ENCODE results near the gene MBP. TPM values are rescaled to one million over a fixed set of nuclear protein-coding genes. Genes with fewer than 3 reads are reported as not detected.

MBP gene
- total RNA-seq, 1 experiment from 2014 or later, result 47.4 TPM

GRCh38 chr18:77151772-77152520, 19.4 kb upstream of the MBP start:
- no TSS peak for BruUV-seq (replicated peaks)
- CTCF ChIA-PET, result no interaction called here

DNA sequence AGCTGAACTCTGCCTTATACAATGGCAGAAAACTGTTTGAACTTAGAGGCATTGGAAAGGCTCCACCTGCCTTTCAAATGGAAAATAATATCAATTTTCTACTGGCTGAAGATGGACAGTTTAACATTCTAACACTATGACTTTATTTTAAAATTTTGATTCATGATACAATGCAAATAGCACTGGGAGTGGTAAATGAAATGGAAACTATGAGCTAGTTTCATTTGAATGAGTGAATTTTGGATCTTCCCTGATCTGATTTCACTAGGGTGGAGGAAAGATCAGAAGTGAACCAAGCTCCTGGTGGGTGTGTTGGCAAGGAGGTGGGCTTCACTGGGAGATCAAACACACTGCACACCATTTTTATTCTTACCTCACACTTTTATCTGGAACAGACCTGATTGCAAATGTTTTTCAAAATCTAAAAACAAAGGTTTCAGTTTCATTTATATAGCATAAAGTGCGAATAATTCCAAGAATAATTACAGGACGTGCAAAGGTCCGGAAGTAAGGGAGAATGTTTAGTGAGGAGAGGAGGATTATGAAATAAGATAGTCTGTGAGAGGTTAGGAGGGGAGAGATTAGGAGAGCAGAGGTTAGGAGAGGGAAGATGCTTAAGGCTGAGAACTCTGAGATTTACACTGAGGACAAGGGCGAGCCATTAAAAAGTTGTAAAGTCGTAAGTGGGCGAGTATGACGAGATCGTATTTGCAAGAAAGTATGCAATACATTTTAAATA, 18.6 kb upstream of the MBP start:
- Histone ChIP-seq H3K4me1 (ENCODE audit: insufficient read depth, low read length) (peaks cover 9% of the 10 kb centered on the region), H3K9me3 (ENCODE audit: low read length) (no peaks in the 10 kb centered on the region), H2AFZ (ENCODE audit: low read length) (no peak overlapping the region), H3K9me2 (replicated peaks; ENCODE audit: low read length) (no peaks in the 10 kb centered on the region), H3K27ac (ENCODE audit: low read length) (no peak overlapping the region), H4K20me1 (ENCODE audit: low read length) (no peaks in the 10 kb centered on the region), H3K4me3 (ENCODE audit: low read length) (no peak overlapping the region), H3F3A (ENCODE audit: low read length, unreplicated experiment) (no peaks in the 10 kb centered on the region), H3K27me3 (ENCODE audit: low read length) (no peaks in the 10 kb centered on the region), H3K9ac (ENCODE audit: low read length) (no peak overlapping the region), H3K36me3 (ENCODE audit: low read depth, low read length) (no peaks in the 10 kb centered on the region), H3K4me2 (ENCODE audit: low read length) (no peak overlapping the region), H3K79me2 (ENCODE audit: low read length) (no peaks in the 10 kb centered on the region)
- TF ChIP-seq EZH2 (IDR thresholded peaks at IDR 0.05; ENCODE audit: low read length, unreplicated experiment) (no peak), EZH2phosphoT487 (IDR thresholded peaks at IDR 0.05; ENCODE audit: borderline replicate concordance, low read length) (no peak)
- TF ChIP-seq, protein P1, sequence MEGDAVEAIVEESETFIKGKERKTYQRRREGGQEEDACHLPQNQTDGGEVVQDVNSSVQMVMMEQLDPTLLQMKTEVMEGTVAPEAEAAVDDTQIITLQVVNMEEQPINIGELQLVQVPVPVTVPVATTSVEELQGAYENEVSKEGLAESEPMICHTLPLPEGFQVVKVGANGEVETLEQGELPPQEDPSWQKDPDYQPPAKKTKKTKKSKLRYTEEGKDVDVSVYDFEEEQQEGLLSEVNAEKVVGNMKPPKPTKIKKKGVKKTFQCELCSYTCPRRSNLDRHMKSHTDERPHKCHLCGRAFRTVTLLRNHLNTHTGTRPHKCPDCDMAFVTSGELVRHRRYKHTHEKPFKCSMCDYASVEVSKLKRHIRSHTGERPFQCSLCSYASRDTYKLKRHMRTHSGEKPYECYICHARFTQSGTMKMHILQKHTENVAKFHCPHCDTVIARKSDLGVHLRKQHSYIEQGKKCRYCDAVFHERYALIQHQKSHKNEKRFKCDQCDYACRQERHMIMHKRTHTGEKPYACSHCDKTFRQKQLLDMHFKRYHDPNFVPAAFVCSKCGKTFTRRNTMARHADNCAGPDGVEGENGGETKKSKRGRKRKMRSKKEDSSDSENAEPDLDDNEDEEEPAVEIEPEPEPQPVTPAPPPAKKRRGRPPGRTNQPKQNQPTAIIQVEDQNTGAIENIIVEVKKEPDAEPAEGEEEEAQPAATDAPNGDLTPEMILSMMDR (conservative IDR thresholded peaks at IDR 0.05; ENCODE audit: low read depth, low read length), result no peak
- ATAC-seq, result no peak
- DNase-seq, result no peak
- ChIA-PET CTCF (no interaction called here), POLR2A (ENCODE audit: unreplicated experiment) (no interaction called here)
- intact Hi-C loops (cut with micrococcal nuclease), result no loop called here
- no TSS peak for BruUV-seq (replicated peaks)

More at GRCh38 chr18:77151772-77152520, 19.4 kb upstream of the MBP start:
- POLR2A ChIA-PET (ENCODE audit: unreplicated experiment), result no interaction called here
- H3K9ac ChIP-seq (ENCODE audit: low read length), result no peak overlapping the region
- no peak overlapping the region for H2AFZ ChIP-seq (ENCODE audit: low read length)
- H3K27me3 ChIP-seq (ENCODE audit: low read length), result no peaks in the 10 kb centered on the region
- DNase-seq, result no peak
- H3F3A ChIP-seq (ENCODE audit: low read length, unreplicated experiment), result no peaks in the 10 kb centered on the region
- no peaks in the 10 kb centered on the region for H3K36me3 ChIP-seq (ENCODE audit: low read depth, low read length)
- H3K79me2 ChIP-seq (ENCODE audit: low read length), result no peaks in the 10 kb centered on the region
- TF ChIP-seq, protein P1 (conservative IDR thresholded peaks at IDR 0.05; ENCODE audit: low read depth, low read length), result no peak
- TF ChIP-seq EZH2 (IDR thresholded peaks at IDR 0.05; ENCODE audit: low read length, unreplicated experiment), result no peak
- no peak for TF ChIP-seq EZH2phosphoT487 (IDR thresholded peaks at IDR 0.05; ENCODE audit: borderline replicate concordance, low read length)
- intact Hi-C loops (cut with micrococcal nuclease), result no loop called here
- no peak for ATAC-seq
- H3K4me3 ChIP-seq (ENCODE audit: low read length), result no peak overlapping the region
- no peak overlapping the region for H3K4me2 ChIP-seq (ENCODE audit: low read length)
- H3K27ac ChIP-seq (ENCODE audit: low read length), result no peak overlapping the region
- no peaks in the 10 kb centered on the region for H3K9me3 ChIP-seq (ENCODE audit: low read length)
- peaks cover 9% of the 10 kb centered on the region for H3K4me1 ChIP-seq (ENCODE audit: insufficient read depth, low read length)
- H4K20me1 ChIP-seq (ENCODE audit: low read length), result no peaks in the 10 kb centered on the region
- no peaks in the 10 kb centered on the region for H3K9me2 ChIP-seq (replicated peaks; ENCODE audit: low read length)

DNA sequence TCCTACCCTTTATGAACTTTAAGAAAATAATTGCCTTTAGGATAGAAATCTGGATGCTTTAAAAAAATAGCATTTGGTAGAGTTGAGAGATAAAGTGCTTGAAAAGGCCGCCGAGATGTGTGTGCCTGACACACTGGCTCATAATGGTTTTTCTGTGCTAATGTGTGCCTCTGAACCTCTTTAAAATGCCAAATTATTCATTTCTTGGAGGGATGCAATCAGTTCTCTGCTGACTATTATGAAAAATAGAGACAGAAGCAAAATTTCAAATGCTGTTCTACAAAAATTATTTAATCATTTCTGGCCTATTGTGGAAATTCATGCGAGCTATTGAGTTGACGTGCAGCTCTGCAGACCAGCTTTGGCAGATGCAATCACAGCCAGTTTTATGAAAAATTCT, 18.0 kb upstream of the MBP start:
- no TSS peak for BruUV-seq (replicated peaks)
- H3K9me2 ChIP-seq (replicated peaks; ENCODE audit: low read length), result no peaks in the 10 kb centered on the region
- no peaks in the 10 kb centered on the region for H3F3A ChIP-seq (ENCODE audit: low read length, unreplicated experiment)
- no peak overlapping the region for H3K4me3 ChIP-seq (ENCODE audit: low read length)
- ChIA-PET POLR2A (ENCODE audit: unreplicated experiment) (no interaction called here), CTCF (no interaction called here)
- H3K4me1 ChIP-seq (ENCODE audit: insufficient read depth, low read length), result peaks cover 9% of the 10 kb centered on the region
- no peak overlapping the region for H3K27ac ChIP-seq (ENCODE audit: low read length)
- H3K27me3 ChIP-seq (ENCODE audit: low read length), result no peaks in the 10 kb centered on the region
- no peaks in the 10 kb centered on the region for H3K36me3 ChIP-seq (ENCODE audit: low read depth, low read length)
- no peak overlapping the region for H2AFZ ChIP-seq (ENCODE audit: low read length)
- H3K79me2 ChIP-seq (ENCODE audit: low read length), result no peaks in the 10 kb centered on the region
- ATAC-seq (no peak), DNase-seq (no peak)
- H3K4me2 ChIP-seq (ENCODE audit: low read length), result no peak overlapping the region
- intact Hi-C loops (cut with micrococcal nuclease), result no loop called here
- H3K9me3 ChIP-seq (ENCODE audit: low read length), result no peaks in the 10 kb centered on the region
- no peaks in the 10 kb centered on the region for H4K20me1 ChIP-seq (ENCODE audit: low read length)
- H3K9ac ChIP-seq (ENCODE audit: low read length), result no peak overlapping the region
- TF ChIP-seq EZH2 (IDR thresholded peaks at IDR 0.05; ENCODE audit: low read length, unreplicated experiment) (no peak), EZH2phosphoT487 (IDR thresholded peaks at IDR 0.05; ENCODE audit: borderline replicate concordance, low read length) (no peak)
- TF ChIP-seq, protein P1 (conservative IDR thresholded peaks at IDR 0.05; ENCODE audit: low read depth, low read length), result no peak

Measured in PC-3 (cell line).